CD4-positive, alpha-beta T cell treated with Interleukin-6 at 100 ng/mL for 8 hours (primary cell): ENCODE measurements around the gene GPRASP3.
"Not testable (repeated sequence)": the region's sequence is repeated elsewhere in the genome, so short reads cannot be mapped to it uniquely, and the experiment has no call there.

ENCODE experiments used
- DNase-seq: peaks from one replicate; pipeline ENCODE4 v3.0.0-alpha.2; 2020; ENCODE audit warnings: mixed read lengths, low spot score

Gene GPRASP3, protein sequence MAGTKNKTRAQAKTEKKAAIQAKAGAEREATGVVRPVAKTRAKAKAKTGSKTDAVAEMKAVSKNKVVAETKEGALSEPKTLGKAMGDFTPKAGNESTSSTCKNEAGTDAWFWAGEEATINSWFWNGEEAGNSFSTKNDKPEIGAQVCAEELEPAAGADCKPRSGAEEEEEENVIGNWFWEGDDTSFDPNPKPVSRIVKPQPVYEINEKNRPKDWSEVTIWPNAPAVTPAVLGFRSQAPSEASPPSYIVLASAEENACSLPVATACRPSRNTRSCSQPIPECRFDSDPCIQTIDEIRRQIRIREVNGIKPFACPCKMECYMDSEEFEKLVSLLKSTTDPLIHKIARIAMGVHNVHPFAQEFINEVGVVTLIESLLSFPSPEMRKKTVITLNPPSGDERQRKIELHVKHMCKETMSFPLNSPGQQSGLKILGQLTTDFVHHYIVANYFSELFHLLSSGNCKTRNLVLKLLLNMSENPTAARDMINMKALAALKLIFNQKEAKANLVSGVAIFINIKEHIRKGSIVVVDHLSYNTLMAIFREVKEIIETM

DNA sequence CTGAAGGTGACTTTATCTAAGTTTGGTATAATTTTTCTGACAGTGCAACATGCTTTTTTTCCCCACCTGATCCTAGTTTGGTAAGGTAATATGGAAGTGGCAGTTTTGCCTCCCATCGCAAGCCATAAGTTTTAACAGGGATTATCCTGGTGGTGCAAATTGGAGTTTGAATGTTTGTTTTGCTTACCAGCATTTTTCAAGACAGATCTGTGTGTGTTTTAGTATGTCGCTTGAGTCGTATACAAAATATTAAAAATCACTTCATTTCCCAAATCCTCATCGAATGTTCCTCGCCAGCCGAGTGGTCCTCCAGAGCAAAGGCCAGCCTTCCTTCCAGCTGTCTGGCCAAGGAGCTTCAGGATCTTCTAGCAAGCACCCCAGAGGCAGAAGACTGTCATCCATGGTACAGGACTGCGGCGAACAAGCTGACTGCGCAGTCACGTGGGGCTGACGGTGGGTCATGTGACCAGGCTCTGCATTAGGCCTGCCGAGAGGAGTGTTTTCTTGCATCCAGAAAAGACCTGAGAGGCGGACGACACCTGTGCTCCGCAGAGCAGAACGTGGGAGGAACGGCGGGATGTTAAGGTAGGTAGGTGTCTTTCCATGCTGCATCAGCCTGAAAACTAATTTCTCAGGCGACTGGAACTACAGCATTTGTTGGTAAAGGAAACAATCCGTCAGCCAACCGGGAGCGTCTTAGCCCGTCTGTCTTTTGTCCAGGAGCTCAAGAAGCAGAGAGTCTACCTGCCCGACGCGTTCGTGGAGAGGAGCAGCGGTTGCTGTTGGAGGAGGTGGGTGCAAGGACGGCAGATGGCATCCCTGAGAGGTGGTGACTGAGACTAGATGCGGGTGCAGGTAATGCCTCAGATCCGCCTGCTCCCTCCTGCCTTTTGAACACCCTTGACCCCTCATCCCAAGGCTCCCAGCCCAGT lies at the start of gene GPRASP3:
TSS of gene GPRASP3 (plus strand) at position 507 of the 932 bp plus-strand sequence. CDS start 28,253 bp downstream, outside the sequence.
- peak; percentile 65 for DNase-seq

DNA sequence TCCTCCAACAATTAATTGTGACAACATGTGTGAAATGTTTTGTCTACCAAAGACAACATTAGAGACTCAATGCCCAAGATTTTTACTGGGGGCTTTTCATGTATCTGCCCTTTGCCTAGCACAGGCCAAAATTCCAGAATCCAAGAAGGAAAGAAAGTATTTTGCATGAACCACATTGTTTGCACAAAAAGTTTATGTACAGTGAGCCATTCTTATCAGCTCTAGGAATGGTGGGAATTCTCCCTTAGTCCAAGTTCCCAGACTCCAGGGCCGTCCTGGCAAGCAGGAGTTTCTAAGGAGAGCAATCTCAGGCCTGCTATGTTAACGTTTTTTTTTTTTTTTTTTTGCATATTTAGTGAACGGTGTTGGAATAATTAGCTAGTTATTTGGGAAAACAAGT lies 47.7 kb upstream of the GPRASP3 start:
- no peak for DNase-seq

DNA sequence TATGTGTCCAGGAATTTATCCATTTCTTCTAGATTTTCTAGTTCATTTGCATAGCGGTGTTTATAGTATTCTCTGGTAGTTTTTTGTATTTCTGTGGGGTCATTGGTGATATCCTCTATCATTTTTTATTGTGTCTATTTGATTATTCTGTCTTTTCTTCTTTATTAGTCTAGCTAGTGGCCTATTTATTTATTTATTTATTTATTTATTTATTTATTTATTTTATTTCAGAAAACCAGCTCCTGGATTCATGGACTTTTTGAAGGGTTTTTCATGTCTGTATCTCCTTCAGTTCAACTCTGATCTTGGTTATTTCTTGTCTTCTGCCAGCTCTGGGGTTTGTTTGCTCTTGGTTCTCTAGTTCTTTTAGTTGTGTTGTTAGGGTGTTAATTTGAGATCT lies 43.1 kb upstream of the GPRASP3 start:
- not testable (repeated sequence) for DNase-seq

DNA sequence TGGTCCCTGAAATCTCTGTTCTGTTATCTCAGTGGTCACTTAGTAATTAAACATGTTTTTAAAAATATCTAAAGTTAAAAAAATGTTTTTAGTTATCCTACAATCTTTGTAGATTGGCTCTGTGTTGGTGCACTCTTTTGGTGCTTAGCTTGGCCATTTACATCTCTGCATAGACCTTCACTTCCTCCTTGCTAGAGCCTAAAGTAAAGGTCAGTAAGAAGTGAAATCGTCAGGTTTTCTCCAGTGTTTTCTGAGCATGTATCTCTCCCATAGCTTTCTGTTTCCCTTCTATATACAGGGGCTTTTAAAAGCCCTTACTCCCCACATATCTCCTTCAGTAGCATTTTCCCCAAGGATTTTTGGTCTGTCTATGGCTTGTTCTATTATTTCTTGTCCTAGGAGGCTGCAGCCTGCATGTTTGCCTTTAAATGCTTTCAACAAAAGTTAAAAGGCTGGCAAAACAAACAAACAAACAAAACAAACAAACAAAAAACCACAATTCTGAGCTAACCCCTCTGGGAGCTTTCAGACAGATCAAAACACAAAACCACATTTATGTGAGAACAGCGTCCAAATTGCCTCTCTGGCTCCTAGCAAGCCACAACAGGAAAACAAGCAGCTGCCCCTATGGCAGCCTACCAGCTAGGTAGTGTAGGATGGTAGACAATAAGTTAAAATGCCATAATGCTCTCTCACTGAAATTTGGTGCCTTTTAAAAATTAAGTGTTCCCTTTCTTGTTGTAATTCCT lies 35.6 kb upstream of the GPRASP3 start:
- DNase-seq = no peak

DNA sequence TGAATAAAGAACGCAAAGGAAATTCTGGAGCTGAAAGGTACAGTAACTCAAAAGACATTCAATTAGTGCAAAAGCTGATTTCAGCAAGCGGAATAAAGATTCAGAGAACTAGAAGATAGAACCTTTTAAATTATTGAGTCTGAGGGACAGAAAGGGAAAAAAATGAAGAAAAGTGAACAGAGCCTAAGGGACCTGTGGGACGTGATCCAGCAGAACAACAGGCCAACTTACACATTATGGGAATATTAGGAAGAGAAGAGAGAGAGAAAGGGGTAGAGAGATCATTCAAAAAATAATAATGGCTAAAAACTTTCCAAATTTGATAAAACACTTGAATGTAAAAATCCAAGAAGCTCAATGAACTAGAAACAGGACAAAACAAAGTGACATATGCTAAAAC lies 25.8 kb upstream of the GPRASP3 start:
- no peak for DNase-seq

DNA sequence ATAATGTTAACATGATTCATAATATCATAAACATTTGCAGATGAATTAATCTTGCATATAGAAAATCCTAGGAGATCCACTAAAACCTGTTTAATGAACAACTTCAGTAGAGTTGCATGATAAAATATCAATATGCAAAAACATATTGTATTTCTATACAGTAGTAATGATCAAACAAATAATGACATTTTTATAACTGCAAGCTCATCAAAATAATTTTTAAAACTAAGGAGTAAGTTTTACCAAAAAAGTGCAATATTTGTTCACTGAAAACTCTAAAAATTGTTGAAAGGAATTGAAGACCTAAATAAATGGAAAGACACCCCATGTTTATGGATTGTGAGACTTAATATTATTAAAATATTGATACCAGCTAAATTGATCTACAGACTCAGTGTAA lies 24.2 kb upstream of the GPRASP3 start:
- DNase-seq = no peak

DNA sequence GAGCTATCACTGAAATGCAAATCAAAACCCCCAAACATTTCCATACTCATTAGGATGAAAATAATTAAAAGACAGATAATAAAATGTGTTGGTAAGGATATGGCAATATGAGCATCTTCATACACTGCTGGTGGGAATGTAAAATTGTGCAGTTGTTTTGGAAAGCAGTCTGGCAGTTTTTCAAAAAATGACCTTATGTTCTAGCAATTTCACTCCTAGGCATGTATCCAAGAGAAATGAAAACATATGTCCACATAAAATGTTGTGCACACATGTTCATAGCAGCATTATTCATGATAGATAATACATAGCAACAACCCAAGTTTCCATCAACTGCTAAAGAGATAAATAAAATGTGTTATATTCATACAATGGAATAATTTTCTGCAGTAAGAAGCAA lies 23.0 kb upstream of the GPRASP3 start:
- DNase-seq = no peak

DNA sequence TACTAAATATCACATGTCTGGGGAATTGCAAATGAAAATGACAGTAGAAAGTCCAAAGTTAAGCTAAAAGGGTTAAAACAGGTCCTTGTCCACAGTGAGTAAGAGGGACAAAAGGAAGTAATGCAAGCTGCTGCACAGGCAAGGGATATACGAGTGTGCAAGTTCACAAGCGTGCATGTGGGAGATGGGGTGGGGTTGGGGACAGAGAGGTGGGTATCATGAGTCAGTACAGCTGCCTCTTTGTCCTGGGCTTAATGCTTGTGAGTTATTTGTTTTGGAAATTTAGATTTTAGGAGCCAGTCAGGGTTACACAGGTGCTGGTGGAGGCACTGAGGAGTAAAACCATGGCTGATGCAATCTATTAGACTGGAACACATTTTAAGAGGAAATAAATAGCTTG lies 11.6 kb upstream of the GPRASP3 start:
- no peak for DNase-seq

DNA sequence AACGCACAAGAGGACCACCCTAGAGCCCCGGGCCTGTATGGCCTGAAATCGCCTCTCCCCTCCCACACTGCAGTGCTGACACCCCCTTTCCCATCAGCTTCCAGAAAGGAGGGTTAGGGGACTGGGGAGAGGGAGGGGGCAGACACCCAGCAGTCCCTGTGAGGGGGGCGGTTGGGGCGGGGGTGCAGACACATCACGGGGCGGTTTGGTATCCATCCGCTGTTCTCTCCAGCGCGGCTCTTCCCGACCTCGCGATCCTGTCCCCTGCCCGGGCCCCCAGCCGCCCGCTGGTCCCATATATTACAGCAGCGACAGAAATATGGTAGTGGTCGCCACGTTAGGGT lies 8.7 kb upstream of the GPRASP3 start:
- no peak for DNase-seq

DNA sequence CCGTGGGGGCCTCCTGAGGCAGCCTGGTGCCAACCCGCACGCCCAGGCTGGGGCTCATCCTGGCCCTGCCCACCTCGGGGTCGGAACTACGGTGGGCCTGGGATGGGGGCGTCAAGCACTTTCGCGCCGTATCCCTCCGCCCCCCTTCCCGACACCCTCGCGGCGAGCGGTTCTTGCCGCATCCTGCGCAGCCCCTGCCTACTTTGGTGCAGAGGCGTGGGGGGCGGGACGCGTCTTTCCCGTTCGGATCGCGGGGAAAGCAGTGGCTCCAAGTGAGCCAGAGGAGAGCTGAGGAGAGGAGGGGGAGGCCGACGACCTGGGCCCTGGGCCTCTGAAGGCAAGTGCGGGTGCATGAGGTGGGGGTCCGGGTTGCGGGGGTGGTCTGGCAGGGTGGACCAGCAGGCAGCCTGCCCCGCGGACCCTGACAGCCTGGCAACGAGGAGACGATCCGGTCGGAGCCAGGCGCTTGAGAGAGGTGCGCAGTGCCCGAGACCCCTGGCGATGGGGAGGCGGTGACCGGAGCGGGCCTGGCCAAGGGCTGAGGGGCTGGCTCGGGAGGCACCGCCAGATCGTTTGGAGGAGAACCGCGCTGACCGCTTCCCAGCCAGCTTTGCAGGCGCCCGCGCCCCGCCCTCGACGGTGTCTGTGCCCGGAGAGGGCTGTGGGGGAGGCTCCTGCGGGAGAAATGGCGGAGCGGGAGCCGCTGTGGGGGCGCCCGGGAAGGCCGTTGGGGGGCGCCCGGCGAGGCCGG lies 8.2 kb upstream of the GPRASP3 start, which contains the start of gene GPRASP2:
TSS of gene GPRASP2 (plus strand) at position 233 of the 751 bp plus-strand sequence. CDS start 2,422 bp downstream, outside the sequence.
- no peak for DNase-seq

DNA sequence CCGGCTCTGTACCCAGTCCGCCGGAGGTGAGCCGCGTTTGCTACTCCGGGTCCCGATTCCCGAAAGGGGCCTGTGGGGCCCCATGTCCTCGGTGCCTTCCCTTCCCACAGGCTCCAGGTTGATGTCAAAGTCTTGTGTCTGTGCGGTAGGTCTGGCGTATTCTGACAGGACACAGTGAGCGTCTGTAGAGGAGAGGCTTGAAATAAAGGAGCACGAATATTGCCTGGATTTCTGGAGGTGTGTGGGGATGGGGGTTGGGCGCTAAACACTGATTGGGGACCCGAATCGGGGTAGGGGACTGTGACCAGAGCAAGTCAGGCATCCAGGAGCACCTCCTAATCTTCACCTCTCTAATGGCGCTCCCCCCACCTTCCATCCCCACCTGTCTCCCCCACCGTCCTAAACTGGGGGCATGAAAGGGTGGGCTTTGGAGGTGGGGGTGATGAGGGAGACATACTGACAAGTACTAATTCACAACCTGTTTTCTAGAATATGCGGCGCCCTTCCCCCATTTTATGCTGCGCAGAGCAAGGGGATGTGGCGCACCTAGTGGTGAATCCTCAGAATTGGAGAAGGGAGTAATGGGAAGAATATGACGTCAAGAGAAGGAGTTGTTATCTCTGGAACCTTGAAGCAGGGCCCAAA lies 7.4 kb upstream of the GPRASP3 start:
- no peak for DNase-seq

DNA sequence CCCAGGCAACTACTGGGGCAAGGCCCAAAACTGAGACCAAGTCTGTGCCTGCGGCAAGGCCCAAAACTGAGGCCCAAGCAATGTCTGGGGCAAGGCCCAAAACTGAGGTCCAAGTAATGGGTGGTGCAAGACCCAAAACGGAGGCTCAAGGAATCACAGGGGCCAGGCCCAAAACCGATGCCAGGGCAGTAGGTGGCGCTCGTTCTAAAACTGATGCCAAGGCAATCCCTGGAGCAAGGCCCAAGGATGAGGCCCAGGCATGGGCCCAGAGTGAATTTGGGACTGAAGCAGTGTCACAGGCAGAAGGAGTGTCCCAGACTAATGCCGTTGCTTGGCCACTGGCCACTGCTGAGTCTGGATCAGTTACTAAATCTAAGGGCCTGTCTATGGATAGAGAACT lies 5.5 kb upstream of the GPRASP3 start:
- DNase-seq = no peak

DNA sequence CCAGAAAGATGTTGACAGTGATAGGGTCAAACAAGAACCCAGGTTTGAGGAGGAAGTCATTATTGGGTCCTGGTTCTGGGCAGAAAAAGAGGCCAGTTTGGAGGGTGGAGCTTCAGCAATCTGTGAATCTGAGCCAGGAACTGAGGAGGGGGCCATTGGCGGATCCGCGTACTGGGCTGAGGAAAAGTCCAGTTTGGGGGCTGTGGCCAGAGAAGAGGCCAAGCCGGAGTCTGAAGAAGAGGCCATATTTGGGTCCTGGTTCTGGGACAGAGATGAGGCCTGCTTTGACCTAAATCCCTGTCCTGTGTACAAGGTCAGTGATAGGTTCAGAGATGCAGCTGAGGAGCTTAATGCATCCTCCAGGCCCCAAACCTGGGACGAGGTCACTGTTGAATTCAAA lies 4.6 kb upstream of the GPRASP3 start:
- DNase-seq = no peak

DNA sequence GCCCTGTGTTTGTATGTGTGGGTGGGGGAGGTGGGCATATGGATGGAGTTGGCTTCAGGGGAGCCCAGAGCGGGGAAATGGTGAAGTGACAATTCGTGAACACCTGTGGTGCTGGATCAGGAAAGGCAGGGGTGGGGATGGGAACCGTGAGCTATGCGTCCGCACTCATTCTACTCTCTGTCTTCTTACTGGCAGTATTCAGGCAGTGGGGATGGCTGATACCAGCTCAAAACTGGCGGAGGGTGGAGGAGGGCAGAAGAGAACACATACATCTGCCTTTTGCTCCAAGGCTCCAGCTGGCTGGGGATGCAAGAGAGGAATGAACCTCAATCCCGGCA lies 595 bp downstream of the GPRASP3 start:
- DNase-seq = not testable (repeated sequence)

DNA sequence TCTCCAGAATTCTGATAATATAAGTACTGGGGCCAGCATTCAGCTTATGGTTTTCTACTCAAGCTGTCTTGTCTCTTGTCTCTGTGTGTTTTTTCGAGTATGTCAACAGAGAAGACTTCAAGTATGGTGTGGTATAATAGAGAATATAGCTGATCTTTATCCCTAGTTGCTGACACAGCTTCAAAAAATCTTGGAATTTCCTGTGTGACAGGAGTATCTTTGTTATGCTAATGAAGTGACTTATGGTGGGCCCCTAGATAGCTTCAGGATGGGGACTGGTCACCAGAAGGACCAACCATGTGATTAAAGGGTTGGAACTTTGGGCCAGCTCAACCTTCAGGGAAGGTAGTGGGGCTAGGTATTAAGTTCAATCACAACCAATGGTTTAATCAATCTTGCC lies 2.9 kb downstream of the GPRASP3 start:
- no peak for DNase-seq

DNA sequence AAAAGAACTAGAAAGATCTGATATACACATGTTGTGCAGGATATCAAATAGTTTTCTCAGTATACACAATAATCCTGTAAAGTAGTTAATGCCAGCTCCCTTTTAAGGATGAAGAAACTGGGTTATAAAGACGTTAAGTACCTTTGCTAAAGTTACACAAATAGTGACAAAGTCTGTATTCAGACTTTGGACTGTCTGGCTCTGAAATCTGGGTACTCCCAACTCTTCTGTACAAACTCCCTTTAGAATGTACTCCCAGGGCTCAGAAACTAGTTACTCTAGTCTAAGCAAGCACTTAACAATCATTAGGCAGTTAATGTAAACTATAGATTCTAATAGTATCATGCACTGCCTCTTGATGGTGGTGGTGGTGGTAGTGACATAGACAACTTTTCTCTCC lies 7.2 kb downstream of the GPRASP3 start:
- no peak for DNase-seq

DNA sequence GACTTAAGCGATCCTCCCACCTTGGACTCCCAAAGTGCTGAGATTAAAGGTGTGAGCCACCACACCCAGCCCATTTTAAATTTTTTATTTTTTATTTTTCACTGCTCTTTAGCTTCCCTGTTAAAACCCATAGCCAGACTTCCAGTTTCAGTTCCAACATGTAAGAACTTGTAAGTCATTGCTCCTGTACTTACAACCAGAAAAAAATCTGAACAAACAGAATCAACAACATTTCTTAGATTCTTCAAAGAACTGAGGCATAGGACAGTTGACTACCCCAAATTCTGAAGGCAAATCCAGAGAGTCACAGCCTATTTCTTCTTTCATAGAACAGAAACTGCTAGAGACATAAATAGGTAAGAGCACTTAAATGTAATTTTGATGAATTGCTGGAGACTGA lies 8.1 kb downstream of the GPRASP3 start:
- DNase-seq = no peak

DNA sequence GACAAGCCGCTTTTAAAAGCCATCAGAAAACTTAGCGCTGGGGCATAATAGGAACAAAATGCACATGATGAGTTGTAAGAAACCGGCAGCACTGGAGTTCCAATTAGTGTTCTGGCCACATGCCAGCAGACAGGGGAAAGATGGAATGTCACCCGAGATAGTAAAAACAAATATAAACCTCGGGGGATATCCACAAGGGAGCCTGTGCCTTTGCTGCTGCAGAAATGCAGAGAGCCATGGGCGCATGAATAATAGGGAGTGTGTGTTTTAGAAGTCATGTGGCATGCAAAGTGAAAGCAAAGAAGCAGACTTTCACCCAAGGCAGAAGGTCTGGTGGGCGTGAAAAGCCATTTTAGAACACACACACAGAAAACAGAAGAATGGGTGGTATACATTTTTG lies 19.1 kb downstream of the GPRASP3 start:
- no peak for DNase-seq

DNA sequence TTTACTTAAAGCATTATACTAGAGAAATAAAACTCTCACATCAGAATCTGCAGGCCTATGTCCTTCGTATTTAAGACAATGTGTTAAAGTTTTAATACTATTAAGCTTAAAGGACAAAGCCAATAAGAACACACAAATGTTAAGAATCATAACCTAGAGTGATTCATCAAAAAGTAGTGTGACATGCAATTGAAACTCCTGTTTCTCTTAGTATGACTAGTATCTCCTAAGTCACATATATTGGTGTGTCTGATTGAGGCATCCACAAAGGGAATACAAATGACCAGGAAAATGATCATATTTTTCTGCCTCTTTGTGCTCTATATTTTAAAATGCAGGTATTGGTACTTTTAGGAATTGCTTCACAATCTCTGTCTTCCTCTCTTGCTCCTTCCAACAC lies 23.8 kb downstream of the GPRASP3 start:
- no peak for DNase-seq

DNA sequence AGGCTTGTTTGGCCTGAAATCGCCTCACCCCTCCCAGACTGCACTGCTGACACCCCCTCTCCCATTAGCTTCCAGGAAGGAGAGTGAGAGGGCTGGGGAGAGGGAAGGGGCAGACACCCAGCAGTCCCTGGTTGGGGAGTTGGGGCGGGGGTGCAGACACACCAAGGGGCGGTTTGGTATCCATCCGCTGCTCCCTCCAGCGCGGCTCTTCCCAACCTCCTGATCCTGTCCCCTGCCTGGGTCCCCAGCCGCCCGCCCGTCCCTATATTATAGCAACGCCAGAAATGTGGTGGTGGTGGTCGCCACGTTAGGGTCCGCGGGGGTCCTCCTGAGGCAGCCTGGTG lies 24.9 kb downstream of the GPRASP3 start:
- DNase-seq = no peak
